IMR-90 (cell line): ENCODE data around the gene TPRKB. TPM values are rescaled to one million over a fixed set of nuclear protein-coding genes. Genes with fewer than 3 reads are reported as not detected.

Experiments used
- ATAC-seq: fragments of 200-7000 bp; cut with Tn5 transposase; 2 replicates; pipeline ENCODE4 v1.9.1; 2020; ENCODE audit warnings: low read depth, mild to moderate bottlenecking, moderate library complexity
- BruUV-seq: library from RNA; stranded (reverse); fragments of 400-500 nt; replicated peaks from 2 replicates; lab custom pipeline; 2021; lab: Mats Ljungman, UMichigan
- CTCF ChIA-PET: fragments of 300-600 bp; formaldehyde crosslinking; extraction: SDS; loops from one replicate; lab custom pipeline; 2021; ENCODE audit warnings: antibody characterized with exemption; lab: Yijun Ruan, JAX
- POLR2A ChIA-PET: fragments of 300-600 bp; sonication (Branson Sonifier 250); formaldehyde crosslinking; loops from one replicate; lab custom pipeline; 2022; ENCODE audit warnings: antibody characterized with exemption; ENCODE audit not compliant: unreplicated experiment; lab: Charles Lee
- DNase-seq: peaks from one replicate; pipeline ENCODE4 v3.0.0; 2013
- H2AFZ ChIP-seq: replicated peaks from 2 replicates; pipeline ENCODE3; 2013; ENCODE audit warnings: low read length, mild to moderate bottlenecking; ENCODE audit not compliant: poor library complexity
- H2AK5ac ChIP-seq: 2 replicates; pipeline ENCODE4 v1.6.1; 2013; ENCODE audit warnings: low read depth, low read length, inconsistent platforms
- H2AK9ac ChIP-seq: replicated peaks from 2 replicates; pipeline ENCODE3; 2013; ENCODE audit warnings: mild to moderate bottlenecking, low read depth, low read length, moderate library complexity; ENCODE audit not compliant: poor library complexity
- H2BK120ac ChIP-seq: 2 replicates; pipeline ENCODE4 v1.6.1; 2013; ENCODE audit warnings: low read depth, low read length, inconsistent platforms
- H2BK15ac ChIP-seq: 3 replicates; pipeline ENCODE4 v1.6.1; 2013; ENCODE audit warnings: low read depth, low read length, inconsistent platforms
- H2BK20ac ChIP-seq: 2 replicates; pipeline ENCODE4 v1.6.1; 2013; ENCODE audit warnings: low read depth, mild to moderate bottlenecking, inconsistent platforms, low read length, moderate library complexity
- H2BK5ac ChIP-seq: 2 replicates; pipeline ENCODE4 v1.6.1; 2013; ENCODE audit warnings: mild to moderate bottlenecking, low read depth, low read length, inconsistent platforms; ENCODE audit not compliant: poor library complexity, severe bottlenecking
- H3K14ac ChIP-seq: replicated peaks from 2 replicates; pipeline ENCODE4 v1.6.1; 2013; ENCODE audit warnings: low read depth, low read length, inconsistent platforms
- H3K18ac ChIP-seq: 2 replicates; pipeline ENCODE4 v1.6.1; 2013; ENCODE audit warnings: low read depth, low read length, control low read depth
- H3K23ac ChIP-seq: 2 replicates; pipeline ENCODE4 v1.6.1; 2013; ENCODE audit warnings: low read depth, low read length, inconsistent platforms
- H3K27ac ChIP-seq: 2 replicates; pipeline ENCODE4 v1.5.1; 2013; ENCODE audit warnings: mild to moderate bottlenecking, control low read depth, low read length; ENCODE audit not compliant: insufficient read depth
- H3K27me3 ChIP-seq: 2 replicates; pipeline ENCODE4 v1.6.1; 2013; ENCODE audit warnings: low read length; ENCODE audit not compliant: control insufficient read depth, insufficient read depth
- H3K36me3 ChIP-seq: 2 replicates; pipeline ENCODE4 v1.6.1; 2013; ENCODE audit warnings: low read length, mixed read lengths; ENCODE audit not compliant: control insufficient read depth, insufficient read depth
- H3K4ac ChIP-seq: 2 replicates; pipeline ENCODE4 v1.6.1; 2013; ENCODE audit warnings: low read depth, low read length, inconsistent platforms
- H3K4me1 ChIP-seq: 2 replicates; pipeline ENCODE4 v1.6.1; 2013; ENCODE audit warnings: low read length, mixed read lengths; ENCODE audit not compliant: control insufficient read depth, insufficient read depth
- H3K4me2 ChIP-seq: 2 replicates; pipeline ENCODE4 v1.6.1; 2013; ENCODE audit warnings: low read depth, mild to moderate bottlenecking, control low read depth, low read length, moderate library complexity
- H3K4me3 ChIP-seq: 2 replicates; pipeline ENCODE4 v1.5.1; 2013; ENCODE audit warnings: low read depth, mild to moderate bottlenecking, control low read depth, low read length, moderate library complexity; ENCODE audit not compliant: insufficient read depth
- H3K56ac ChIP-seq: 2 replicates; pipeline ENCODE4 v1.6.1; 2013; ENCODE audit warnings: low read length, inconsistent platforms; ENCODE audit not compliant: insufficient read depth; ENCODE audit errors: extremely low read depth
- H3K79me1 ChIP-seq, 2 experiments: 2 replicates each; pipeline ENCODE4 v1.6.1; 2013; ENCODE audit warnings: low read length in 2 of 2, inconsistent platforms in 1 of 2, low read depth in 1 of 2
- H3K9ac ChIP-seq: 2 replicates; pipeline ENCODE4 v1.6.1; 2013; ENCODE audit warnings: low read depth, low read length, control low read depth
- H3K9me1 ChIP-seq: 2 replicates; pipeline ENCODE4 v1.6.1; 2013; ENCODE audit warnings: low read length, inconsistent platforms; ENCODE audit not compliant: insufficient read depth
- H3K9me3 ChIP-seq: 2 replicates; pipeline ENCODE4 v1.6.1; 2013; ENCODE audit warnings: low read length; ENCODE audit not compliant: control insufficient read depth, insufficient read depth
- H4K20me1 ChIP-seq: 2 replicates; pipeline ENCODE4 v1.6.1; 2013; ENCODE audit warnings: low read length, inconsistent platforms; ENCODE audit not compliant: insufficient read depth
- H4K5ac ChIP-seq: 2 replicates; pipeline ENCODE4 v1.6.1; 2013; ENCODE audit warnings: mild to moderate bottlenecking, low read depth, low read length, control low read depth
- H4K8ac ChIP-seq, 2 experiments: 2 replicates each; pipeline ENCODE4 v1.6.1; 2013; ENCODE audit warnings: low read depth in 2 of 2, low read length in 2 of 2, control low read depth in 1 of 2, inconsistent platforms in 1 of 2
- H4K91ac ChIP-seq: 2 replicates; pipeline ENCODE4 v1.6.1; 2013; ENCODE audit warnings: low read depth, low read length, inconsistent platforms; ENCODE audit not compliant: insufficient read depth
- BHLHE40 ChIP-seq: fragments of 150-350 bp; IDR thresholded peaks from 2 replicates; pipeline ENCODE4 v1.6.1; 2016; ENCODE audit warnings: mild to moderate bottlenecking, low read depth, low read length
- CHD1 ChIP-seq: IDR thresholded peaks from 2 replicates; pipeline ENCODE4 v1.6.1; 2012; ENCODE audit warnings: low read depth, low read length, improper control_type of control experiment
- FOS ChIP-seq: fragments of 150-350 bp; IDR thresholded peaks from 2 replicates; pipeline ENCODE4 v1.6.1; 2016; ENCODE audit warnings: low read depth, low read length
- MAFK ChIP-seq: IDR thresholded peaks from 2 replicates; pipeline ENCODE4 v1.6.1; 2012; ENCODE audit warnings: low read depth, low read length, improper control_type of control experiment
- MAZ ChIP-seq: IDR thresholded peaks from 2 replicates; pipeline ENCODE4 v1.6.1; 2012; ENCODE audit warnings: low read depth, mild to moderate bottlenecking, low read length, improper control_type of control experiment, moderate library complexity, borderline replicate concordance
- MXI1 ChIP-seq: IDR thresholded peaks from 2 replicates; pipeline ENCODE4 v1.6.1; 2012; ENCODE audit warnings: low read depth, mild to moderate bottlenecking, low read length, moderate library complexity, borderline replicate concordance
- NFE2L2 ChIP-seq: fragments of 150-350 bp; IDR thresholded peaks from 2 replicates; pipeline ENCODE4 v1.6.1; 2016; ENCODE audit warnings: low read depth, mild to moderate bottlenecking, low read length
- POLR2A ChIP-seq: IDR thresholded peaks from 2 replicates; pipeline ENCODE4 v1.6.1; 2012; ENCODE audit warnings: mild to moderate bottlenecking, low read depth, low read length
- RAD21 ChIP-seq: IDR thresholded peaks from 2 replicates; pipeline ENCODE4 v1.6.1; 2012; ENCODE audit warnings: low read length, improper control_type of control experiment
- RCOR1 ChIP-seq: IDR thresholded peaks from 2 replicates; pipeline ENCODE4 v1.6.1; 2012; ENCODE audit warnings: mild to moderate bottlenecking, low read length, improper control_type of control experiment; ENCODE audit not compliant: insufficient replicate concordance
- RFX5 ChIP-seq: IDR thresholded peaks from 2 replicates; pipeline ENCODE4 v1.8.0; 2012; ENCODE audit warnings: low read depth, mild to moderate bottlenecking, low read length, moderate library complexity
- SMC3 ChIP-seq: fragments of 150-350 bp; IDR thresholded peaks from 2 replicates; pipeline ENCODE4 v1.6.1; 2016; ENCODE audit warnings: low read depth, mild to moderate bottlenecking, antibody characterized with exemption, low read length, moderate library complexity
- WGBS, 2 experiments: methylation state at CpG; one replicate each; pipeline versions ENCODE4 v1.1.5 to v1.1.7; 2013; ENCODE audit warnings: missing lambda C conversion rate in 2 of 2; ENCODE audit not compliant: insufficient read length in 1 of 2; ENCODE audit errors: extremely low coverage in 2 of 2; 5-methylcytosine and 5-hydroxymethylcytosine counted together
- dilution Hi-C: fragments of 300-500 bp; cut with HindIII; formaldehyde crosslinking; loops from one replicate; pipeline ENCODE4 v1.14.3; 2018; ENCODE audit warnings: low sequenced_read_pairs; ENCODE audit not compliant: unreplicated experiment
- in situ Hi-C: fragments of 300-500 bp; cut with MboI; formaldehyde crosslinking; loops from 3 replicates; pipeline ENCODE4 v1.14.3; 2019; ENCODE audit warnings: low sequenced_read_pairs, inconsistent platforms, mixed read lengths
- intact Hi-C: fragments of 100-400 bp; cut with micrococcal nuclease; formaldehyde crosslinking; loops from 2 replicates; pipeline ENCODE4 v1.10.0; 2022
- polyA plus RNA-seq, 3 experiments: library from polyadenylated mRNA; depleted of rRNA; stranded (reverse); fragments of >200 nt; gene quantifications; 2 replicates each; pipeline ENCODE4 v1.2.3, GENCODE V29; 2012; ENCODE audit warnings: low replicate concordance in 1 of 3
- total RNA-seq: library from RNA; depleted of rRNA; stranded (reverse); fragments of >200 nt; gene quantifications from 2 replicates; pipeline ENCODE4 v1.2.3, GENCODE V29; 2012
- TF ChIP-seq, protein P1 (sequence below): fragments of 150-350 bp; IDR thresholded peaks from 2 replicates; pipeline ENCODE4 v1.6.1; 2016; ENCODE audit warnings: low read depth, mild to moderate bottlenecking, low read length, moderate library complexity, borderline replicate concordance
- TF ChIP-seq, protein P2 (sequence below): fragments of 150-350 bp; IDR thresholded peaks from 2 replicates; pipeline ENCODE4 v1.6.1; 2017; ENCODE audit warnings: mild to moderate bottlenecking, antibody characterized with exemption, low read length, low read depth
- TF ChIP-seq, protein P3 (sequence below): conservative IDR thresholded peaks from 2 replicates; pipeline ENCODE4 v1.5.1; 2012; ENCODE audit warnings: mild to moderate bottlenecking, low read depth, low read length, improper control_type of control experiment

TPRKB gene
- total and polyA plus RNA-seq, 2 of the 4 experiments (the other 2 are of a cell fraction) = 35.3 to 37.6 TPM

DNA sequence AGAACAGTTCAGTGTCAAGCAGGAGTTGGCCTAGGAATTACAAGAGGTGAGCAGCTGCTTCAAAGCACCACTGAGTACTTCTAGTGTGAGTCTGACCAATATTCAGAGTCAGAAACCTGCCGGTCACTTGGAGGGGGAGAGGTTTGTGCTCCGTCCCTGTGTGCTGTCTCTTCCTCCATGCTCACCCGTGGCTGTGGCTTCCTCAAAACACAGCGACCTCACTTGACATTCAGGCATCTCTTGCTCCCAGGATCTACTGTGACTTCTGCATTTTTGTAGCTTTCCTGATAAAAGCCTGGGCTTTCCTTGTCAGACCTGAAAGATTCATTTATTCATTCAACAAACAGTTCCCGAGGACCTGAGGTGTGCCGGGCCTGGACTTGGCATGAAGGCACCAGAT is 32.9 kb downstream of the TPRKB start:
- TF ChIP-seq MAFK (no peak), FOS (no peak), CHD1 (no peak), RAD21 (no peak), BHLHE40 (no peak), RCOR1 (no peak), RFX5 (no peak), NFE2L2 (no peak), SMC3 (no peak), MXI1 (no peak), MAZ (no peak), POLR2A (no peak)
- TF ChIP-seq, protein P1, sequence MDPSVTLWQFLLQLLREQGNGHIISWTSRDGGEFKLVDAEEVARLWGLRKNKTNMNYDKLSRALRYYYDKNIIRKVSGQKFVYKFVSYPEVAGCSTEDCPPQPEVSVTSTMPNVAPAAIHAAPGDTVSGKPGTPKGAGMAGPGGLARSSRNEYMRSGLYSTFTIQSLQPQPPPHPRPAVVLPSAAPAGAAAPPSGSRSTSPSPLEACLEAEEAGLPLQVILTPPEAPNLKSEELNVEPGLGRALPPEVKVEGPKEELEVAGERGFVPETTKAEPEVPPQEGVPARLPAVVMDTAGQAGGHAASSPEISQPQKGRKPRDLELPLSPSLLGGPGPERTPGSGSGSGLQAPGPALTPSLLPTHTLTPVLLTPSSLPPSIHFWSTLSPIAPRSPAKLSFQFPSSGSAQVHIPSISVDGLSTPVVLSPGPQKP = no peak
- TF ChIP-seq, protein P2, sequence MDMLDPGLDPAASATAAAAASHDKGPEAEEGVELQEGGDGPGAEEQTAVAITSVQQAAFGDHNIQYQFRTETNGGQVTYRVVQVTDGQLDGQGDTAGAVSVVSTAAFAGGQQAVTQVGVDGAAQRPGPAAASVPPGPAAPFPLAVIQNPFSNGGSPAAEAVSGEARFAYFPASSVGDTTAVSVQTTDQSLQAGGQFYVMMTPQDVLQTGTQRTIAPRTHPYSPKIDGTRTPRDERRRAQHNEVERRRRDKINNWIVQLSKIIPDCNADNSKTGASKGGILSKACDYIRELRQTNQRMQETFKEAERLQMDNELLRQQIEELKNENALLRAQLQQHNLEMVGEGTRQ = no peak
- TF ChIP-seq, protein P3, sequence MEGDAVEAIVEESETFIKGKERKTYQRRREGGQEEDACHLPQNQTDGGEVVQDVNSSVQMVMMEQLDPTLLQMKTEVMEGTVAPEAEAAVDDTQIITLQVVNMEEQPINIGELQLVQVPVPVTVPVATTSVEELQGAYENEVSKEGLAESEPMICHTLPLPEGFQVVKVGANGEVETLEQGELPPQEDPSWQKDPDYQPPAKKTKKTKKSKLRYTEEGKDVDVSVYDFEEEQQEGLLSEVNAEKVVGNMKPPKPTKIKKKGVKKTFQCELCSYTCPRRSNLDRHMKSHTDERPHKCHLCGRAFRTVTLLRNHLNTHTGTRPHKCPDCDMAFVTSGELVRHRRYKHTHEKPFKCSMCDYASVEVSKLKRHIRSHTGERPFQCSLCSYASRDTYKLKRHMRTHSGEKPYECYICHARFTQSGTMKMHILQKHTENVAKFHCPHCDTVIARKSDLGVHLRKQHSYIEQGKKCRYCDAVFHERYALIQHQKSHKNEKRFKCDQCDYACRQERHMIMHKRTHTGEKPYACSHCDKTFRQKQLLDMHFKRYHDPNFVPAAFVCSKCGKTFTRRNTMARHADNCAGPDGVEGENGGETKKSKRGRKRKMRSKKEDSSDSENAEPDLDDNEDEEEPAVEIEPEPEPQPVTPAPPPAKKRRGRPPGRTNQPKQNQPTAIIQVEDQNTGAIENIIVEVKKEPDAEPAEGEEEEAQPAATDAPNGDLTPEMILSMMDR = no peak
- Histone ChIP-seq H2BK120ac (no peak overlapping the region), H3K4ac (no peak overlapping the region), H2AK9ac (no peak overlapping the region), H3K4me2 (no peak overlapping the region), H3K4me3 (no peak overlapping the region), H2AFZ (no peak overlapping the region), H3K18ac (no peak overlapping the region), H4K5ac (no peak overlapping the region), H3K23ac (no peak overlapping the region), H3K36me3 (no peaks in the 10 kb centered on the region), H3K79me1 (no peaks in the 10 kb centered on the region), H4K91ac (no peak overlapping the region), H3K9me3 (no peaks in the 10 kb centered on the region), H3K27ac (no peak overlapping the region), H3K56ac (no peak overlapping the region), H2BK20ac (no peak overlapping the region), H2AK5ac (no peak overlapping the region), H2BK15ac (no peak overlapping the region), H3K14ac (no peak overlapping the region), H3K27me3 (peaks cover 24% of the 10 kb centered on the region), H3K9ac (no peak overlapping the region), H4K20me1 (no peaks in the 10 kb centered on the region), H3K4me1 (no peaks in the 10 kb centered on the region), H2BK5ac (no peak overlapping the region), H3K9me1 (no peaks in the 10 kb centered on the region), H4K8ac (no peak overlapping the region)
- ATAC-seq (no peak), DNase-seq (no peak)
- dilution Hi-C loops (no loop called here), intact Hi-C loops (no loop called here), in situ Hi-C loops (no loop called here)
- CTCF ChIA-PET = no interaction called here
- no TSS peak for BruUV-seq
- POLR2A ChIA-PET = no interaction called here
- no CpG with 5 or more reads among the region's 6 CpGs for WGBS, 2 experiments
